Measurements from ENCODE around the gene GTF3C4. TPM values are rescaled to one million over a fixed set of nuclear protein-coding genes. Genes with fewer than 3 reads are reported as not detected.

Gene GTF3C4
- polyA plus RNA-seq, 4 donors: 1.6 to 13.8 (median 3.4) TPM

DNA sequence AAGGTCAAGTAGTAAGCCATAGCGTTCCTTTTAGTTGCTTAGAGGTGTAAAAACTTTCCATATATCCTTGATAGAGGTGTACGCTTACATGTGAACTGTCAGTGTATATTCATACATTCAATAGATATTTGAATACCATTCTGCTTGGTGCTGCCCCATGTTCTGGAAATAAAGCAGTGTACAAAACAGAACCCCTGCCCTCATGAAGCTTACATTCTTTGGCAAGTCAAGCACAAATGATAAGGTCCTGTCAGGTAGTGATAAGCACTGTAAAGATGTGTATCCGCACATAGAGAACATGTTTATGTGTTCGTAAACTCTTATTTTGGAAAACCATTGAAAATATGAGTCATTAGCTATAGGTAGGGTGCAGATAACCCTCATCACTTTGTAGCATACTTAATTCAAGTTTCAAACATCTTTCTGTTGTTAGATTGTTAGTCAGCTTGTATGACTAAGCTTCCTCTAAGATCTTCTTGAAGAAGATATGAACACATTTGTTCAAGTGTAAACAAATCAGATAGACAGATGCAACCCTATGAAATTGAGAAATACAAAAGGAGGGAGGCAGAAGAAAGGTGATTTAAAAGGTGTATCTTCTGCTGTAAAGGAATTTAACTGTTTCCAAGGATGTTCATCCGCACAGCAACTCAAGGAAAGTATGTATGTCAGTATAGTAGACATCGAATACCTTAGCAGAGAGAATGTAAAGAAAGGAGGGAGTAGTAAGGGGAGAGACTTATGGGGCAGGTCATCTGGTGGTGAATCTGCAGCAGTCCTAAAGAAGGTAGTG lies 1.6 kb downstream of the GTF3C4 start:
- WGBS, 3 donors: 84 to 90% (median 88%) methylated on average over 6 of the region's 6 CpGs
- peaks cover 0 to 12% (median 0%) of the 10 kb centered on the region in 3 donors for H3K4me1 ChIP-seq (ENCODE audit: control insufficient read depth in 3 of 3, insufficient read depth in 2 of 3, low read depth in 1 of 3, low read length in 2 of 3)
- H3K27me3 ChIP-seq (ENCODE audit: control insufficient read depth in 3 of 3, insufficient read depth in 3 of 3, low read length in 3 of 3): no peaks in the 10 kb centered on the region
- DNase-seq: no peak
- peak overlapping the region in 1 of 3 donors; percentile 100 for H3K4me3 ChIP-seq (ENCODE audit: low read depth in 1 of 3, low read length in 3 of 3)
- no peaks in the 10 kb centered on the region for H3K9me3 ChIP-seq (ENCODE audit: control insufficient read depth in 2 of 2, insufficient read depth in 1 of 2, low read depth in 1 of 2, low read length in 1 of 2)
- no peak for FAIRE-seq
- H3K36me3 ChIP-seq (ENCODE audit: control insufficient read depth in 3 of 3, insufficient read depth in 2 of 3, low read depth in 1 of 3, low read length in 3 of 3): no peaks in the 10 kb centered on the region
- no peak overlapping the region for H3K27ac ChIP-seq (ENCODE audit: low read depth in 1 of 3, low read length in 2 of 3)

DNA sequence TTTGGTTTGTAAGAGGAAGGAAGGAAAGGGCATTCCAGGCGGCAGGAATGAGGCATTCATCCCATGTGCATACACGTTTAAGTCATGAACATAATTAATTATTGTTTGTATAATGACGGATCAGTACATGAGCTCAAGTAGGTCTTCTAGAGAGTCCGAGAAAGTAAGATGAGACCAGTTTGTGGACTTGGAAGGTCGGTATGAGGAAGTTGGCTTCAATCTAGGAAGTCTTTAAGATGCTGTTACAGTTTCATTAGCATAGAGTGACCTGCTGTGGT lies 2.1 kb downstream of the GTF3C4 start:
- H3K4me1 ChIP-seq (ENCODE audit: control insufficient read depth in 3 of 3, insufficient read depth in 2 of 3, low read depth in 1 of 3, low read length in 2 of 3): peaks cover 0 to 12% (median 0%) of the 10 kb centered on the region in 3 donors
- 18 to 34% (median 23%) methylated on average over 5 of the region's 5 CpGs for WGBS, 3 donors
- no peak overlapping the region for H3K4me3 ChIP-seq (ENCODE audit: low read depth in 1 of 3, low read length in 3 of 3)
- H3K27me3 ChIP-seq (ENCODE audit: control insufficient read depth in 3 of 3, insufficient read depth in 3 of 3, low read length in 3 of 3): no peaks in the 10 kb centered on the region
- DNase-seq (peak; percentile 5 to 12), FAIRE-seq (no peak)
- H3K27ac ChIP-seq (ENCODE audit: low read depth in 1 of 3, low read length in 2 of 3): no peak overlapping the region
- no peaks in the 10 kb centered on the region for H3K9me3 ChIP-seq (ENCODE audit: control insufficient read depth in 2 of 2, insufficient read depth in 1 of 2, low read depth in 1 of 2, low read length in 1 of 2)
- H3K36me3 ChIP-seq (ENCODE audit: control insufficient read depth in 3 of 3, insufficient read depth in 2 of 3, low read depth in 1 of 3, low read length in 3 of 3): no peaks in the 10 kb centered on the region

DNA sequence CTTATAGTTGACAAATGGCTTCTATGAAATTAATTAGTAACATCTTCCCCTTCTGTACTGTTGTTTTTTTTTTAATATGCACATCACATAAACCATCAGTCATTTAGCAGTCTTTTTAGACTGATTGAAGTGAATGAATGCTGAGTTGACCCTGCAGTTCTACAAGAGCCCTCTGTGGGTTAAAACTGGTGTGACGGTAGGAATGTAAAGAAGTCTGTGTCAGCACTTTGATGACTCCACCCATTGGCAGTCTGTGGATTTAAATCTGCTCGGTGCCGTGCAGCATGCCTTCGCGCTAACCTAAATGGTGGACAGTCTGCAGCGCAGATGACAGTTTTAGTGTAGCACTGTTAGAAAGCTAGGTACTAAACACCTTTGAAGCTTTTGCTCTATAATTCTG lies 3.1 kb downstream of the GTF3C4 start:
- Histone ChIP-seq H3K27me3 (ENCODE audit: control insufficient read depth in 3 of 3, insufficient read depth in 3 of 3, low read length in 3 of 3) (no peaks in the 10 kb centered on the region), H3K9me3 (ENCODE audit: control insufficient read depth in 2 of 2, insufficient read depth in 1 of 2, low read depth in 1 of 2, low read length in 1 of 2) (no peaks in the 10 kb centered on the region), H3K4me1 (ENCODE audit: control insufficient read depth in 3 of 3, insufficient read depth in 2 of 3, low read depth in 1 of 3, low read length in 2 of 3) (peaks cover 0 to 12% (median 0%) of the 10 kb centered on the region in 3 donors), H3K36me3 (ENCODE audit: control insufficient read depth in 3 of 3, insufficient read depth in 2 of 3, low read depth in 1 of 3, low read length in 3 of 3) (peaks cover 0 to 6% (median 2%) of the 10 kb centered on the region in 3 donors), H3K4me3 (ENCODE audit: low read depth in 1 of 3, low read length in 3 of 3) (no peak overlapping the region), H3K27ac (ENCODE audit: low read depth in 1 of 3, low read length in 2 of 3) (no peak overlapping the region)
- WGBS, 3 donors: 38 to 45% (median 40%) methylated on average over 6 of the region's 6 CpGs
- no peak for FAIRE-seq
- peak; percentile 16 to 32 for DNase-seq

DNA sequence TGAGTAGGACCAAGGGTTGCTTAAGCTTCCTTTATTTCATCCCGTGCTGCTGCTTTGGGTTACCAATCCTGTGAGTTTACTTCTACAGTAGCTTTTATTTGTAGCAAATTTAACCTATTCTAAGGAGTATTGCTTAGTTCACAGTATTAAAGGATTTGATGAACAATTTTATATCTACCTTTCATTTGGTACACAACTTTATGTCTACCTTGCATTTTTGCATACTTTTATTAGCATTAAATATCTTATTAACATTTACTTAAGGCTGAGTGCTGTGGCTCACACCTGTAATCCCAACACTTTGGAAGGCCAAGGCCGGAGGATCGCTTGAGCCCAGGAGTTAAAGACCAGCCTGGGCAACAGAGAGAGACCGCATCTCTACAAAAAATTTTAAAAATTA lies 4.2 kb downstream of the GTF3C4 start:
- H3K4me1 ChIP-seq (ENCODE audit: control insufficient read depth in 3 of 3, insufficient read depth in 2 of 3, low read depth in 1 of 3, low read length in 2 of 3): peaks cover 0 to 12% (median 0%) of the 10 kb centered on the region in 3 donors
- FAIRE-seq: no peak
- peaks cover 0 to 12% (median 8%) of the 10 kb centered on the region in 3 donors for H3K36me3 ChIP-seq (ENCODE audit: control insufficient read depth in 3 of 3, insufficient read depth in 2 of 3, low read depth in 1 of 3, low read length in 3 of 3)
- no peak overlapping the region for H3K4me3 ChIP-seq (ENCODE audit: low read depth in 1 of 3, low read length in 3 of 3)
- H3K9me3 ChIP-seq (ENCODE audit: control insufficient read depth in 2 of 2, insufficient read depth in 1 of 2, low read depth in 1 of 2, low read length in 1 of 2): no peaks in the 10 kb centered on the region
- 88 to 93% (median 92%) methylated on average over 4 of the region's 4 CpGs for WGBS, 3 donors
- no peaks in the 10 kb centered on the region for H3K27me3 ChIP-seq (ENCODE audit: control insufficient read depth in 3 of 3, insufficient read depth in 3 of 3, low read length in 3 of 3)
- H3K27ac ChIP-seq (ENCODE audit: low read depth in 1 of 3, low read length in 2 of 3): no peak overlapping the region
- DNase-seq: no peak

DNA sequence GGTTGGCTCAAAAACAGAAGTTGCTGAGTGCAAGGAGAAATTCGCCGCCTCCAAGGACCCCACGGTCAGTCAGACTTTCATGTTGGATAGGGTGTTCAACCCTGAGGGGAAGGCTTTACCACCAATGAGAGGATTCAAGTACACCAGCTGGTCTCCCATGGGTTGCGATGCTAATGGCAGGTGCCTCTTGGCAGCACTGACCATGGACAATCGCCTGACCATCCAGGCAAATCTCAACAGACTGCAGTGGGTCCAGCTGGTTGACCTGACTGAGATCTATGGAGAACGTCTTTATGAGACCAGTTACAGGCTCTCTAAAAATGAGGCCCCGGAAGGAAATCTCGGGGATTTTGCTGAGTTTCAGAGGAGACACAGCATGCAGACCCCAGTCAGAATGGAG lies 7.7 kb downstream of the GTF3C4 start:
- FAIRE-seq: no peak
- Histone ChIP-seq H3K27me3 (ENCODE audit: control insufficient read depth in 3 of 3, insufficient read depth in 3 of 3, low read length in 3 of 3) (no peaks in the 10 kb centered on the region), H3K27ac (ENCODE audit: low read depth in 1 of 3, low read length in 2 of 3) (no peak overlapping the region), H3K9me3 (ENCODE audit: control insufficient read depth in 2 of 2, insufficient read depth in 1 of 2, low read depth in 1 of 2, low read length in 1 of 2) (no peaks in the 10 kb centered on the region), H3K36me3 (ENCODE audit: control insufficient read depth in 3 of 3, insufficient read depth in 2 of 3, low read depth in 1 of 3, low read length in 3 of 3) (peaks cover 0 to 22% (median 10%) of the 10 kb centered on the region in 3 donors), H3K4me1 (ENCODE audit: control insufficient read depth in 3 of 3, insufficient read depth in 2 of 3, low read depth in 1 of 3, low read length in 2 of 3) (peaks cover 0 to 3% (median 0%) of the 10 kb centered on the region in 3 donors), H3K4me3 (ENCODE audit: low read depth in 1 of 3, low read length in 3 of 3) (no peak overlapping the region)
- 95 to 96% (median 96%) methylated on average over 8 of the region's 8 CpGs for WGBS, 3 donors
- no peak for DNase-seq

DNA sequence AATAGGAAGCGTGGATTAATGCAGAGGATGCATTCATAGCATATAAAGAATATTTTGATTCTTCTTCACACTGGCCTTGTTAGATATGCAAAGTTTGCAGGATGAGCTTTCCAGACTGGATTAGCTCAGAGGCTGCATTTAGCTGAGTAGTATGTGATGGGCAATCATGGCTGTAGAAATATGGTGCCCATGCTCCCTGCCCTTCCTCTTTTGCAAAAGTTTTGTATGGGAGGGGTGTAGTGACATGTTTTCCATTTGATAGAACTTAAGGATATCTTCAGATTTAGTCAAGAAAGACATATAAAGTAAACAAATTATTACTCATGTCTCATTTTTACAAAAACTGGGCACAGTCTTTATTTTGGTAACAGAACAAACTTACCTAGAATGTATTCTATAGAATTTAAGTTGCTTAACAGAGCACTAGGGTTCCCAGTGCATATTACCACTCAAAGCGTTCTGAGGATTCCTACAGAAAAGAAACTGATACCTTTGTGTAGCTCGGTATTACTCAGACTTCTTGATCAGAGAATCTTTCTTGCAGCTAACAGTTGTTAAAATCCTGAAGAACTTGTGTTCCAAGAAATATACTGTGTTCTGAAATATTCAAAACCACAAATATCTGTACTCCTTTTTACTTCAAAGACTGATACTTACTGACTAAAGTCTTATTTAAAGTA lies 9.8 kb downstream of the GTF3C4 start:
- peaks cover 8 to 32% (median 15%) of the 10 kb centered on the region in 3 donors for H3K36me3 ChIP-seq (ENCODE audit: control insufficient read depth in 3 of 3, insufficient read depth in 2 of 3, low read depth in 1 of 3, low read length in 3 of 3)
- no peak for FAIRE-seq
- DNase-seq: no peak
- H3K27ac ChIP-seq (ENCODE audit: low read depth in 1 of 3, low read length in 2 of 3): no peak overlapping the region
- no peaks in the 10 kb centered on the region for H3K4me1 ChIP-seq (ENCODE audit: control insufficient read depth in 3 of 3, insufficient read depth in 2 of 3, low read depth in 1 of 3, low read length in 2 of 3)
- H3K4me3 ChIP-seq (ENCODE audit: low read depth in 1 of 3, low read length in 3 of 3): no peak overlapping the region
- 54 to 77% (median 60%) methylated on average over 3 of the region's 3 CpGs for WGBS, 3 donors
- H3K9me3 ChIP-seq (ENCODE audit: control insufficient read depth in 2 of 2, insufficient read depth in 1 of 2, low read depth in 1 of 2, low read length in 1 of 2): no peaks in the 10 kb centered on the region
- H3K27me3 ChIP-seq (ENCODE audit: control insufficient read depth in 3 of 3, insufficient read depth in 3 of 3, low read length in 3 of 3): no peaks in the 10 kb centered on the region

DNA sequence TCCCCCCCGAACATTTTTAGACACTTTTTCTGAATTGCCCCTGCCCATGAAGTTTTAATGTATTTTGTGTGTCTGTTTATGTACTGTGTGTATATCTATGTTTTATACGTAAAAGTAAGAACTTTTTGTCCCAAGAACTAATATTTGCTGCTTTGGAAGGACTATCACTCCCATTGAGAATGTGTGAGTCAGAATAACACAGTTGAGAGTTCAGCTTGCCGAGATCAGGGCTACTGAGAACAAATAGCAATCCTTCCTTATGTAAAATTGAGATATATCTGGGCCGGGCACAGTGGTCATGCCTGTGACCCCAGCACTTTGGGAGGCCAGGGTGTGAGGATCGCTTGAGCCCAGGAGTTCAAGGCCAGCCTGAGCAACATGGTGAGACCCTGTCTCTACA lies 11.3 kb downstream of the GTF3C4 start:
- no peak for FAIRE-seq
- H3K36me3 ChIP-seq (ENCODE audit: control insufficient read depth in 3 of 3, insufficient read depth in 2 of 3, low read depth in 1 of 3, low read length in 3 of 3): peaks cover 8 to 39% (median 18%) of the 10 kb centered on the region in 3 donors

DNA sequence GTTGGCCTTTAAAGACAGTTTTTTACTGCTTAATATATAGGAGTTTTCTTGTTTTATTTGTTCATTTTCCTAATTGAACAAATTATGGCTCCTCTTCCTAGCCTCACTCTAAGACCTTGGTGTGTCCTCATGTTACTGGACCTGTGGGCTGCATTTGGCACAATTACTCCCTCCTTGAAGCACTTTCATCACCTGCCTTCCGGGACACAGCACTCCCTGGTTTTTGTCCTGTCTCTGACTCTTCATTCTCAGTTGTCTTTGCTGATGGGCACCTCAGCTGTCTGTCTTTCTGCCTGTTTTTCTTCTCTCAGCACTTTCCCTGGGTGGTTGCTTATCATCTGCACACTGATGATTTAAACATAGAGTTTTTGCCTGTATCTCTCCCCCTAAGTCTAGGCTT lies 13.6 kb downstream of the GTF3C4 start:
- no peak for FAIRE-seq
- WGBS, 3 donors: 93 to 100% (median 97%) methylated on average over 1 of the region's 1 CpG

More for the DNA sequence above, 11.3 kb downstream of the GTF3C4 start:
- no peak for DNase-seq
- Histone ChIP-seq H3K4me1 (ENCODE audit: control insufficient read depth in 3 of 3, insufficient read depth in 2 of 3, low read depth in 1 of 3, low read length in 2 of 3) (no peaks in the 10 kb centered on the region), H3K4me3 (ENCODE audit: low read depth in 1 of 3, low read length in 3 of 3) (no peak overlapping the region), H3K9me3 (ENCODE audit: control insufficient read depth in 2 of 2, insufficient read depth in 1 of 2, low read depth in 1 of 2, low read length in 1 of 2) (no peaks in the 10 kb centered on the region), H3K27ac (ENCODE audit: low read depth in 1 of 3, low read length in 2 of 3) (no peak overlapping the region), H3K27me3 (ENCODE audit: control insufficient read depth in 3 of 3, insufficient read depth in 3 of 3, low read length in 3 of 3) (no peaks in the 10 kb centered on the region)
- 77 to 90% (median 81%) methylated on average over 5 of the region's 5 CpGs for WGBS, 3 donors

More for the DNA sequence above, 13.6 kb downstream of the GTF3C4 start:
- no peak for DNase-seq
- no peaks in the 10 kb centered on the region for H3K4me1 ChIP-seq (ENCODE audit: control insufficient read depth in 3 of 3, insufficient read depth in 2 of 3, low read depth in 1 of 3, low read length in 2 of 3)
- H3K4me3 ChIP-seq (ENCODE audit: low read depth in 1 of 3, low read length in 3 of 3): no peak overlapping the region
- H3K27ac ChIP-seq (ENCODE audit: low read depth in 1 of 3, low read length in 2 of 3): no peak overlapping the region
- peaks cover 8 to 41% (median 20%) of the 10 kb centered on the region in 3 donors for H3K36me3 ChIP-seq (ENCODE audit: control insufficient read depth in 3 of 3, insufficient read depth in 2 of 3, low read depth in 1 of 3, low read length in 3 of 3)
- no peaks in the 10 kb centered on the region for H3K27me3 ChIP-seq (ENCODE audit: control insufficient read depth in 3 of 3, insufficient read depth in 3 of 3, low read length in 3 of 3)
- H3K9me3 ChIP-seq (ENCODE audit: control insufficient read depth in 2 of 2, insufficient read depth in 1 of 2, low read depth in 1 of 2, low read length in 1 of 2): no peaks in the 10 kb centered on the region
